Vagina (tissue), 2 donors: Measurements from ENCODE around the gene REV3L. TPM values are rescaled to one million over a fixed set of nuclear protein-coding genes. Genes with fewer than 3 reads are reported as not detected.

Experiments used
- DNase-seq, 2 donors: peaks; one replicate each; pipeline ENCODE4 v3.0.0-alpha.2; 2017; ENCODE audit errors: extremely low spot score in 2 of 2
- H3K27ac ChIP-seq: fragments of 200-600 bp; sonication (generic); one replicate; pipeline ENCODE4 v1.5.1; 2019
- H3K27me3 ChIP-seq: fragments of 200-600 bp; sonication (generic); one replicate; pipeline ENCODE4 v1.5.1; 2019
- H3K36me3 ChIP-seq, 2 donors: fragments of 200-600 bp; sonication (generic); one replicate each; pipeline ENCODE4 v1.5.1; 2017 to 2019
- H3K4me1 ChIP-seq: fragments of 200-600 bp; sonication (generic); one replicate; pipeline ENCODE4 v1.5.1; 2019
- H3K4me3 ChIP-seq, 2 donors: fragments of 200-600 bp; sonication (generic); 1 replicate in 1 of 2; 2 replicates in 1 of 2; pipeline ENCODE4 v1.5.1; 2016 to 2019
- H3K9me3 ChIP-seq: fragments of 200-600 bp; sonication (generic); one replicate; pipeline ENCODE4 v1.5.1; 2019
- POLR2A ChIP-seq, 2 donors: fragments of 450-650 bp; IDR thresholded peaks; one replicate each; pipeline ENCODE4 v1.6.1; 2017; ENCODE audit warnings: antibody characterized with exemption in 2 of 2, mild to moderate bottlenecking in 2 of 2, moderate library complexity in 2 of 2
- POLR2AphosphoS5 ChIP-seq, 2 donors: sonication (generic); formaldehyde crosslinking; IDR thresholded peaks; one replicate each; pipeline ENCODE4 v1.9.0; 2017; ENCODE audit warnings: antibody characterized with exemption in 2 of 2, mild to moderate bottlenecking in 2 of 2, low read depth in 1 of 2; ENCODE audit not compliant: insufficient read depth in 1 of 2
- intact Hi-C: fragments of 100-400 bp; cut with DNase I; formaldehyde crosslinking; loops from one replicate; pipeline ENCODE4 v1.15.1; 2023
- total RNA-seq: library from RNA; depleted of rRNA; stranded (reverse); fragments of >200 nt; gene quantifications from one replicate; pipeline ENCODE4 v1.2.3, GENCODE V29; 2016
- TF ChIP-seq, protein P1 (sequence below), 3 experiments: fragments of 450-650 bp in 2 of 3; fragments of 200-600 bp in 1 of 3; sonication (generic) in 1 of 3; IDR thresholded peaks; one replicate each; pipeline ENCODE4 v1.5.1; 2017 to 2019; ENCODE audit warnings: antibody characterized with exemption in 3 of 3, mild to moderate bottlenecking in 2 of 3, moderate library complexity in 2 of 3

Gene REV3L
- total RNA-seq, 1 donor from 2014 or later = 33.9 TPM

DNA sequence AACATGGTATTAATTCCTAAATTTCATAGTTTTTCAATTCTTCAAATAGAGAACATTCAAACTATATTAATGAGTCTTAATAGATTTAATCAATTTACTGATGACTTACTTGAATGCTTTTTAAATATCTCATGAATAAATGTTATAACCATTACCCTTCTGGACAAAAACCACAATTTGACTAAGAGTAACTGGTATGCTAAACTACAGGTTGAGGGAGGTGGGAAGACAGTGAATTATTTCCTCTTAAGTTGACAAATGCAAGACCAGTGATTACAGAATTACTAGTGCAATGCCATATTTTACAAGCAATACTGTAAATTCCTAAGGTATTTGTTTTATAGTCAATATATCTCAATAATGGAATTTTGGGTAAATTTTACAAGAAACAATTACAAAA, 65.1 kb downstream of the REV3L start:
- peaks cover 28% of the 10 kb centered on the region for H3K4me1 ChIP-seq
- no peak overlapping the region for H3K27ac ChIP-seq
- H3K4me3 ChIP-seq = no peak overlapping the region
- intact Hi-C loops = no loop called here
- H3K27me3 ChIP-seq = no peaks in the 10 kb centered on the region
- peaks cover 0 to 7% of the 10 kb centered on the region in 2 donors for H3K36me3 ChIP-seq
- H3K9me3 ChIP-seq = no peaks in the 10 kb centered on the region
- TF ChIP-seq, protein P1, sequence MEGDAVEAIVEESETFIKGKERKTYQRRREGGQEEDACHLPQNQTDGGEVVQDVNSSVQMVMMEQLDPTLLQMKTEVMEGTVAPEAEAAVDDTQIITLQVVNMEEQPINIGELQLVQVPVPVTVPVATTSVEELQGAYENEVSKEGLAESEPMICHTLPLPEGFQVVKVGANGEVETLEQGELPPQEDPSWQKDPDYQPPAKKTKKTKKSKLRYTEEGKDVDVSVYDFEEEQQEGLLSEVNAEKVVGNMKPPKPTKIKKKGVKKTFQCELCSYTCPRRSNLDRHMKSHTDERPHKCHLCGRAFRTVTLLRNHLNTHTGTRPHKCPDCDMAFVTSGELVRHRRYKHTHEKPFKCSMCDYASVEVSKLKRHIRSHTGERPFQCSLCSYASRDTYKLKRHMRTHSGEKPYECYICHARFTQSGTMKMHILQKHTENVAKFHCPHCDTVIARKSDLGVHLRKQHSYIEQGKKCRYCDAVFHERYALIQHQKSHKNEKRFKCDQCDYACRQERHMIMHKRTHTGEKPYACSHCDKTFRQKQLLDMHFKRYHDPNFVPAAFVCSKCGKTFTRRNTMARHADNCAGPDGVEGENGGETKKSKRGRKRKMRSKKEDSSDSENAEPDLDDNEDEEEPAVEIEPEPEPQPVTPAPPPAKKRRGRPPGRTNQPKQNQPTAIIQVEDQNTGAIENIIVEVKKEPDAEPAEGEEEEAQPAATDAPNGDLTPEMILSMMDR (IDR thresholded peaks at IDR 0.05) = no peak
- TF ChIP-seq POLR2AphosphoS5 (IDR thresholded peaks at IDR 0.05; ENCODE audit: insufficient read depth in 1 of 2, low read depth in 1 of 2) = no peak
- TF ChIP-seq POLR2A (IDR thresholded peaks at IDR 0.05) = no peak
- no peak for DNase-seq

DNA sequence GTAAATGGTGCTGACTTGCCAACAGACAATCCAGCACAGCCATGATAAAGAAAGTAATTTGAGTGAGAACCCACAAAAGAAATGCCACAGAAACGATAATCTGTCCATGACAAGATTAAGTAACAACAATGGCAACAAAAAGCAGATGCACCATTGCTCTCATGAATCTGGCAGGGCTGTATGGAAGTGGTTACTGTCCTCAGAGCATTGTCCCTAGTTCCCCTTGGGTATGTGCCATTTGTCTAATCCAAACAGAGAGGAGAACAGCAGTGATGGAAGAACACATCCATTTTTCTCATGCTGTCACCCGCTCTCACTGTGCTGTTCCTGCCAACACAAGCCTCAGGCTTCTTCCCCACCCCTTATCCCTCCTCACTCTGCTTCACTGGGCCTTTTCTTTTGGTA, 65.8 kb downstream of the REV3L start:
- Histone ChIP-seq H3K27ac (no peak overlapping the region), H3K4me3 (no peak overlapping the region), H3K9me3 (no peaks in the 10 kb centered on the region), H3K36me3 (peaks cover 0 to 7% of the 10 kb centered on the region in 2 donors), H3K4me1 (peaks cover 25% of the 10 kb centered on the region), H3K27me3 (no peaks in the 10 kb centered on the region)
- no peak for DNase-seq
- TF ChIP-seq POLR2A (IDR thresholded peaks at IDR 0.05) (no peak), POLR2AphosphoS5 (IDR thresholded peaks at IDR 0.05; ENCODE audit: insufficient read depth in 1 of 2, low read depth in 1 of 2) (no peak)
- TF ChIP-seq, protein P1 (IDR thresholded peaks at IDR 0.05) = no peak
- intact Hi-C loops = no loop called here

DNA sequence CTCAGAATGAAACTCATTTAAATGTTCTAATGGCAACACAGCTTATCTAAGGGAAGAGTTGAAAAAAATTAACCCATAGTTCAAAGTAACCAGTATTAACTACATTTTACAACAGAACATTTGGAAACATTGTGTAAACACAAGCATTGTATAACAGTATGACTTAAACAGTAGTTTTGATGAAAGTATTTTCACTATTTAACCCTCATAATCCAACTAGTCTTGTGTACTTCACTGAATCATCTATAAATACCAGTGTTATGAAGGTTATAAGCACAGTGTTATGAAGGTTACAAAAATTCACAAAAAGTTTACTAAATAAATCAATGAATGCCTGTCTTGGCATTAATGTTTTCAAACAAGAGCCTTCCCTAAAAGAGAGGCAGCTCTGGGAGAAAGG, 66.5 kb downstream of the REV3L start:
- Histone ChIP-seq H3K4me1 (peaks cover 25% of the 10 kb centered on the region), H3K27me3 (no peaks in the 10 kb centered on the region), H3K9me3 (no peaks in the 10 kb centered on the region), H3K36me3 (peaks cover 0 to 7% of the 10 kb centered on the region in 2 donors), H3K27ac (no peak overlapping the region), H3K4me3 (no peak overlapping the region)
- no peak for TF ChIP-seq POLR2AphosphoS5 (IDR thresholded peaks at IDR 0.05; ENCODE audit: insufficient read depth in 1 of 2, low read depth in 1 of 2)
- TF ChIP-seq POLR2A (IDR thresholded peaks at IDR 0.05) = no peak
- TF ChIP-seq, protein P1 (IDR thresholded peaks at IDR 0.05) = no peak
- intact Hi-C loops = no loop called here
- no peak for DNase-seq

DNA sequence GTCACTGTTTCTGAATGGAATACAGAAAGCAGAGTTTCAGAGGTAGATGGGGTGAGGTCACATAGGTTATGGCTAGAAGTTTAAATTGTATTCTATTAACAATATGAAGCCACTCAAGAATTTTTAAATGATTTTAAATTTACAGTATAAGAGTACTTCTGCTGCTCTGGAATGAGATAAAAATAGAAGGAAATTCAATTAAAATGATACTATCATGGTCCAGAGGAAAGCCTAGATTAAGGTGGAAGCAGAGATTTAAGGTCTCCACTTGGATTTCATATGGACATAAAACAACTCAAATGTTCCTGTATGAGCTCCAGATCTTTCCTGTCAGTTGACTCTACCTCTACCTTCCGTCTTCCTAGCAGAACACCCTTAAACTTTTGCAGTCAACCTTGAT, 68.6 kb downstream of the REV3L start:
- Histone ChIP-seq H3K9me3 (no peaks in the 10 kb centered on the region), H3K4me1 (peaks cover 29% of the 10 kb centered on the region), H3K4me3 (no peak overlapping the region), H3K36me3 (peaks cover 0 to 19% of the 10 kb centered on the region in 2 donors), H3K27ac (no peak overlapping the region), H3K27me3 (no peaks in the 10 kb centered on the region)
- TF ChIP-seq POLR2AphosphoS5 (IDR thresholded peaks at IDR 0.05; ENCODE audit: insufficient read depth in 1 of 2, low read depth in 1 of 2) (no peak), POLR2A (IDR thresholded peaks at IDR 0.05) (no peak)
- TF ChIP-seq, protein P1 (IDR thresholded peaks at IDR 0.05) = no peak
- intact Hi-C loops = no loop called here
- no peak for DNase-seq

DNA sequence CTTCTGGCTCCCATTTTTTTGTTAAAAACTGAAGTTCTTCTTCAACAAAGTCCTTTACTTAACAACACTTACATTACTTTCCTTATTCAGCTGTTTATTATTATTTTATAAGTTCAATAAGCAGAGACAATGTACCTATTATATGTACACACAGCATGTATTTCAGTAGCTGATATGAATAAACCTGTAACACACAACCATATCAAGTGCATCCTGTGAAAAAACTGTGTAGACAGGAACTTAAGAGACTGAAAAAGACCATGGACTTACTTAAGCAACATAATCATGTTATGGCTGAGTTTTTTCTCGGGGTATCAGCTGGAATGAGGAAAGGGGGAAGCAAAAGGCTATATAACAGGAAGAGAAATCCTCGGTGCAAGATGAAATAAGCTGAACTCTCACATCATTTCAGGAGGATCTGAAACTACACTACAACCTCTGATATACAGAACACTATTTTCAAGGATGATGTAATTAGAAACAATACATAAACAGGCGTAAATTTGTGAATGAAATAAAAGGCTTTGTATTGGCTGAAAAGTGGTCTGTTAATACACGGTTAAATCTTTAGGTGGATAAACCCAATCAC, 70.9 kb downstream of the REV3L start:
- no peaks in the 10 kb centered on the region for H3K27me3 ChIP-seq
- no peaks in the 10 kb centered on the region for H3K9me3 ChIP-seq
- H3K36me3 ChIP-seq = peaks cover 0 to 22% of the 10 kb centered on the region in 2 donors
- no peak overlapping the region for H3K4me3 ChIP-seq
- H3K4me1 ChIP-seq = peaks cover 12% of the 10 kb centered on the region
- intact Hi-C loops = no loop called here
- DNase-seq = no peak
- no peak for TF ChIP-seq POLR2A (IDR thresholded peaks at IDR 0.05)
- TF ChIP-seq, protein P1 (IDR thresholded peaks at IDR 0.05) = no peak
- TF ChIP-seq POLR2AphosphoS5 (IDR thresholded peaks at IDR 0.05; ENCODE audit: insufficient read depth in 1 of 2, low read depth in 1 of 2) = no peak
- H3K27ac ChIP-seq = no peak overlapping the region
